Lower lobe of right lung (tissue), 2 donors: ENCODE results near the gene CORO7. TPM values are rescaled to one million over a fixed set of nuclear protein-coding genes. Genes with fewer than 3 reads are reported as not detected.

Experiments used
- ATAC-seq, 2 donors: fragments of 200-7000 bp; cut with Tn5 transposase; one replicate each; pipeline ENCODE4 v1.9.1; 2020 to 2022; ENCODE audit warnings: mild to moderate bottlenecking in 2 of 2, moderate library complexity in 2 of 2
- DNase-seq: peaks from one replicate; pipeline ENCODE4 v3.0.0-alpha.2; 2020
- H3K27ac ChIP-seq: fragments of 200-600 bp; one replicate; pipeline ENCODE4 v1.8.0; 2022
- H3K27me3 ChIP-seq: fragments of 200-600 bp; one replicate; pipeline ENCODE4 v1.8.0; 2022; ENCODE audit warnings: low read depth
- H3K36me3 ChIP-seq: fragments of 200-600 bp; one replicate; pipeline ENCODE4 v1.8.0; 2022; ENCODE audit warnings: mild to moderate bottlenecking
- H3K4me1 ChIP-seq: fragments of 200-600 bp; one replicate; pipeline ENCODE4 v1.8.0; 2022
- H3K4me3 ChIP-seq: fragments of 200-600 bp; one replicate; pipeline ENCODE4 v1.8.0; 2022; ENCODE audit warnings: mild to moderate bottlenecking
- H3K9me3 ChIP-seq: fragments of 200-600 bp; one replicate; pipeline ENCODE4 v1.8.0; 2022
- intact Hi-C: fragments of 100-400 bp; cut with DNase I; formaldehyde crosslinking; loops from one replicate; pipeline ENCODE4 v1.11.0; 2022
- total RNA-seq: library from RNA; stranded (reverse); fragmentation: NEBNext Ultra II Directional; extraction: Animal tissue kit (Norgen Biotek cat#: 25700); gene quantifications from one replicate; pipeline ENCODE4 v1.2.1, GENCODE V29; 2021
- TF ChIP-seq, protein P1 (sequence below): fragments of 200-600 bp; IDR thresholded peaks from one replicate; pipeline ENCODE4 v1.8.0; 2022; ENCODE audit warnings: antibody characterized with exemption, mild to moderate bottlenecking
- donor health status: DM: no; HTN: yes; CAD: no; lungs with severe emphysema.

Gene CORO7
- total RNA-seq, 1 donor from 2014 or later: 58.5 TPM

GRCh38 chr16:4316108-4316863 is 100.1 kb downstream of the CORO7 start:
- no peak for ATAC-seq

DNA sequence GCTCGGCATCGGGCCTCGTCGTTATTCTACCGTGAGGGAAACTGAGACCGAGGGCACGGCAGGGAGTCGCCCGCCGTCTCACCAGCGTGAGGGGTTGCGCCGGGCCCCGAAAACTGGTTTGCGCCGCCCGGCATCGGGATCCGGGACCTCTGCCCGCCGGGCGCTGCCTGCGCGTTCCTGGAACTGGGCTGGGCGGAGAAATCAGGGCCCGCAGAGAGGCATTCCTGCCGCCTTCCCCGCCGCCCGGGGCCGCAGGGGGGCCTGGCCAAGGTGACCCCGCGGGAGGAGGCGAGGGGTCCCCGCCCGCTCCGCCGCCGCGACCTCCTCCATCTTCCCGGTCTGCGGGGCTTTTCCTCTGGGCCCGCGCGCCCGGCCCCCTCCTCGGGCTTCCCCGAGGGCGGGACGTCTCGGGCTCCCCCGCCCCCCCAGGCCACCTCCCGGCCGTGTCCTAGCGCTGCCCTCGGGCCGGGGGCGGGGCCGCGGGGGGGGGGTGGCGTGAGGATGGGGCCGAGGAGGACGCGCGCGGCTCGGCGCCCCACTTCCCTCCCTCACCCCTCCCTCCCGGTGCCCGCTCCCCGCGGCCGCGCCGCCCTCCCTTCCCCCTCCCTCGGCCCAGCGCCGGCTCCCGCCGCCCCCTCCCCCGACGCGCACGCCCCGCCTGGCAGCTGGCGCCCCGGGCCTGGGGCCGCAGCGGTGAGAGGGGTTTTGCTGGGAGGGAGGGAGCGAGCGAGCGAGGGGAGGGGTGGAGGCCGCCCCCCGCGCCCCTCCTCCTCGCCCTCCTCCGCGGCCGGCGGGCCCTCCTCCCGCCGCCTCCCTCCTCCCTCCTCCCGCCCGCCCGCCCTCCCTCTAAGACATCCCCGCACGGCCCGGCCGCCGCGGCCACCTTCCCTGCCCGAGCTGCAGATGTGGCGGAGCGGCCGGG is 100.9 kb downstream of the CORO7 start, which contains the start of gene GLIS2:
Gene GLIS2, plus strand, starts transcription at position 882 of the 922 bp plus-strand sequence. CDS start 16,214 bp downstream, outside the sequence.
- TF ChIP-seq, protein P1, sequence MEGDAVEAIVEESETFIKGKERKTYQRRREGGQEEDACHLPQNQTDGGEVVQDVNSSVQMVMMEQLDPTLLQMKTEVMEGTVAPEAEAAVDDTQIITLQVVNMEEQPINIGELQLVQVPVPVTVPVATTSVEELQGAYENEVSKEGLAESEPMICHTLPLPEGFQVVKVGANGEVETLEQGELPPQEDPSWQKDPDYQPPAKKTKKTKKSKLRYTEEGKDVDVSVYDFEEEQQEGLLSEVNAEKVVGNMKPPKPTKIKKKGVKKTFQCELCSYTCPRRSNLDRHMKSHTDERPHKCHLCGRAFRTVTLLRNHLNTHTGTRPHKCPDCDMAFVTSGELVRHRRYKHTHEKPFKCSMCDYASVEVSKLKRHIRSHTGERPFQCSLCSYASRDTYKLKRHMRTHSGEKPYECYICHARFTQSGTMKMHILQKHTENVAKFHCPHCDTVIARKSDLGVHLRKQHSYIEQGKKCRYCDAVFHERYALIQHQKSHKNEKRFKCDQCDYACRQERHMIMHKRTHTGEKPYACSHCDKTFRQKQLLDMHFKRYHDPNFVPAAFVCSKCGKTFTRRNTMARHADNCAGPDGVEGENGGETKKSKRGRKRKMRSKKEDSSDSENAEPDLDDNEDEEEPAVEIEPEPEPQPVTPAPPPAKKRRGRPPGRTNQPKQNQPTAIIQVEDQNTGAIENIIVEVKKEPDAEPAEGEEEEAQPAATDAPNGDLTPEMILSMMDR: no peak
- Histone ChIP-seq H3K9me3 (no peaks in the 10 kb centered on the region), H3K4me3 (peak within 1 kb of the TSS; percentile 79), H3K27me3 (peaks cover 11% of the 10 kb centered on the region), H3K4me1 (peaks cover 55% of the 10 kb centered on the region), H3K36me3 (no peaks in the 10 kb centered on the region), H3K27ac (peak within 1 kb of the TSS; percentile 94)
- ATAC-seq: peak; percentile 87
- peak; percentile 83 for DNase-seq
- intact Hi-C loops: no loop called here

More at GRCh38 chr16:4316108-4316863, 100.1 kb downstream of the CORO7 start:
- peaks cover 11% of the 10 kb centered on the region for H3K27me3 ChIP-seq
- intact Hi-C loops: no loop called here
- H3K4me1 ChIP-seq: peaks cover 62% of the 10 kb centered on the region
- DNase-seq: no peak
- H3K36me3 ChIP-seq: no peaks in the 10 kb centered on the region
- no peaks in the 10 kb centered on the region for H3K9me3 ChIP-seq
- peak overlapping the region; percentile 82 for H3K27ac ChIP-seq
- TF ChIP-seq, protein P1: no peak
- H3K4me3 ChIP-seq: peak overlapping the region; percentile 66

DNA sequence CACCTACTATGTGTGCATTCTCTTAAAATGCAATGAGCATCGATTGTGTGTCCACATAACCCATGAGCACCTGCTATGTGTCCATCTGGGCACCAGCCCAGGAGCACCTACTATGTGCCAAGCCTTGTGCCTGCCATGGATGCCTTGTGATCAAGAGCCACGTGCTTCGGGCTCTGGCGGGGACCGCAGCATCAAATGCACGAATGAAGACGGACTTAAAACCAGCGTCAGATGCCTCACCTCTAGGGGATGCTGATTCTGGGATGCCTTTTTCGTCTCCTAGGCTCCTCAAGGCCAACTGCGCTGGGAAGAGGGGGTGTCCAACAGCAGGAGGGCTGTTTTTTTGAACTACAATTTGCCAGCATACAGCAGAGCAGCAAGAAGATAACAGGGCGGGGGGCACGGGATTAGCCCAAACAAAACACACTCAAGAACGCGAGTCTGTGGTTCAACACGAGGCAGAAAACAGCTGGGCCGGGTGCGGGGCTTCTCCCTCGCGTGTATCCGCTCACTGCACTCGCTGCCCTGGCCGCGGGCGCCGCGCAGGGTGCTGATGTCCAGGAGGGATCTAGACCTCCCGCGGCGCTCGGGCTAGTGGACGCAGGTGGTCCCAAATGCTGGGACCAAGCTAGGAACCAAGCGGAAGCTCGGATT is 101.7 kb downstream of the CORO7 start:
- H3K4me1 ChIP-seq: peaks cover 51% of the 10 kb centered on the region
- peak overlapping the region; percentile 79 for H3K4me3 ChIP-seq
- H3K27me3 ChIP-seq: peaks cover 11% of the 10 kb centered on the region
- TF ChIP-seq, protein P1: no peak
- DNase-seq (no peak), ATAC-seq (peak in 1 of 2 donors; percentile 10)
- intact Hi-C loops: no loop called here
- H3K9me3 ChIP-seq: no peaks in the 10 kb centered on the region
- peak overlapping the region; percentile 94 for H3K27ac ChIP-seq
- no peaks in the 10 kb centered on the region for H3K36me3 ChIP-seq

DNA sequence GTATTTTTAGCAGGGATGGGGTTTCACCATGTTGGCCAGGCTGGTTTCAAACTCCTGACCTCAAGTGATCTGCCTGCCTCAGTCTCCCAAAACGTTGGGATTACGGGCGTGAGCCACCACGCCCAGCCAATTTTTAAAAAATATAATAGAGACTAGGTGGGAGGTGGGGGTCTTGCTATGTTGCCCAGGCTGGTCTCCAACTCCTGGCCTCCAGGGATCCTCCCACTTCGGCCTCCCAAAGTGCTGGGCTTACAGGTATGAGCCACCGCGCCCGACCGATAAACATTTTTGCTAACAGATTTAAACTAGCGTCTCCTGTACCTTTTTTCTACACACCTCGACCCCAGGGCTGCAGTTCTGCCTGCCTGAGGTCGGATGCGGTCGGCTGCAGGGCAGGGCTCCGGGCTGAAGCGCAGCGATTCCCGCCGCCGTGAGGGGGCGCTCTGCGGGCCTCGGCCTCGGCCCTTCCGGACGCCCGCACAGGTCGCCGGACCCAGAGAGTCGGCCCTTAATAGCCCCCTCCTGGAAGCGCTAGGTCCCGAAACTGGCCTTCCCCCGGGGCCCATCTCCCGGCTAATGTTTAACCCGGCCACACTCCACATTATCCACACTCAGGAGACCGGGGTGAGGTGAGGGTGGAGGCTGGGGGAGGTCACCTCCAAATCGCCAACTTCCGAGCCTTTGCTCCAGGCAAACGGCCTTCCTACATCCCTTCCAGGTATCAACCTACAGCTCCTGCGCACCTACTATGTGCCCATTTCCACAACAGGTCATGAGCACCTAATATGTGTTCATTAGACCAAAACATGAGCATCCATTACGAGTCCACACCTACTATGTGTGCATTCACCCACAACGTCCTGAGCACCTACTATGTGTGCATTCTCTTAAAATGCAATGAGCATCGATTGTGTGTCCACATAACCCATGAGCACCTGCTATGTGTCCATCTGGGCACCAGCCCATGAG is 102.5 kb downstream of the CORO7 start:
- TF ChIP-seq, protein P1: peak; percentile 79
- Histone ChIP-seq H3K4me3 (peak overlapping the region; percentile 14), H3K36me3 (no peaks in the 10 kb centered on the region), H3K4me1 (peaks cover 47% of the 10 kb centered on the region), H3K9me3 (no peaks in the 10 kb centered on the region), H3K27me3 (peaks cover 11% of the 10 kb centered on the region), H3K27ac (peak overlapping the region; percentile 94)
- intact Hi-C loops: no loop called here
- peak; percentile 38 to 45 for ATAC-seq
- peak; percentile 77 for DNase-seq
